HS-5 (cell line): ENCODE results near the gene LPIN2.
"Not testable (repeated sequence)": the region's sequence is repeated elsewhere in the genome, so short reads cannot be mapped to it uniquely, and the experiment has no call there.

Experiments used
- DNase-seq: peaks from one replicate; pipeline ENCODE4 v3.0.0-alpha.2; 2012; ENCODE audit warnings: low read depth

LPIN2 gene

DNA sequence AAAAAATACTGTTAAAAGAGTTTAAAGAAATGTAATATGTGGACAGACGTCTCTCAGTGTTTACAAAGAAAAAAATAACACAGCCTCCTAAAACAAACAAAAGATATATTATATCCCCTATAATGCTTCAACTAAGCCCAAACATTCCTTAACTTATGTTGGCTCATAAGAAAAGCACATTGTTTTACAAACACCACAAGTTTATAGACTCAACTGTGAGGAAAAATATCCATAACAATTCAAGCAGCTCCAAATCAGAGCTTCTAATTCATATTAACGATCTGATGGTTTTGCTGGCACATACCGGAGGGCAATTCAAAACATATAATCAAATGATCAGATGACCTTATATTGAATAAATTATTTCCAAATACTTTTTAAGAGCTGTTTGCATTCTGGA is 5.5 kb downstream of the LPIN2 start:
- no peak for DNase-seq

DNA sequence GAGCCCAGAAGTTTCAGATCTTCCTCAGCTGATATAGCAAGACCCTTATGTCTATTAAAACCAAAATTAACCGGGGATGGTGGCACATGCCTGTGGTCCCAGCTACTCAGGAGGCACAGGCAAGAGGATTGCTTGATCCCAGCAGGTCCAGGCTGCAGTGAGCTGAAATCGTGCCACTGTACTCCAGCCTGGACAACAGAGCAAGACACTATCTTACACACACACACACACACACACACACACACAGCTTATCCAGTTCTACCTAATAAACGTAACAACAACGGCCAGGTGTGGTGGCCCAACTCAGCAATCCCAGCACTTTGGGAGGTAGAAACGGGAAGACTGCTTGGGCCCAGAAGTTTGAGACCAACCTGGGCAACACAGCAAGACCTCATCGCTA is 7.5 kb downstream of the LPIN2 start:
- no peak for DNase-seq

GRCh38 chr18:3003766-3004165 is 9.2 kb downstream of the LPIN2 start:
- not testable (repeated sequence) for DNase-seq

DNA sequence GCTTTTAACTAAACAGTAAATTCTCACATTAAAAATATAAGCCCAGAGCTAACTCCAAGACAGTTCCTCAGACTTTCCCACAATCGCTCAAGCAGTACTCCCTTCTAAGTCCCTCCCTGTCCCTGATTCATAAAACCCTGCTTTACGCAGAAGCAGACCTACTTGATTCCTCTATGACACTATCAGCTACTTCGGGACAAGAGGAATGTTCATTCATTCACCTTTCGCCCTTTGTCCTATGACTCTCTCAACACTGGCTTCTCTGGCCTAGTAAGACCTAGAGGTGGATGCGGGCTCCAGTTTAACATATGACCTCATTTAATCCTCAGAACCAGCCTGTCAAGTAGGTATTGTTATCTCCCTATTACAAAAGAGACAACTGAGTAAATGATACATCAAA is 10.2 kb downstream of the LPIN2 start:
- DNase-seq: no peak

- no peak for DNase-seq
These were observed 14.3 kb downstream of the LPIN2 start for GRCh38 chr18:2998644-2999043.

DNA sequence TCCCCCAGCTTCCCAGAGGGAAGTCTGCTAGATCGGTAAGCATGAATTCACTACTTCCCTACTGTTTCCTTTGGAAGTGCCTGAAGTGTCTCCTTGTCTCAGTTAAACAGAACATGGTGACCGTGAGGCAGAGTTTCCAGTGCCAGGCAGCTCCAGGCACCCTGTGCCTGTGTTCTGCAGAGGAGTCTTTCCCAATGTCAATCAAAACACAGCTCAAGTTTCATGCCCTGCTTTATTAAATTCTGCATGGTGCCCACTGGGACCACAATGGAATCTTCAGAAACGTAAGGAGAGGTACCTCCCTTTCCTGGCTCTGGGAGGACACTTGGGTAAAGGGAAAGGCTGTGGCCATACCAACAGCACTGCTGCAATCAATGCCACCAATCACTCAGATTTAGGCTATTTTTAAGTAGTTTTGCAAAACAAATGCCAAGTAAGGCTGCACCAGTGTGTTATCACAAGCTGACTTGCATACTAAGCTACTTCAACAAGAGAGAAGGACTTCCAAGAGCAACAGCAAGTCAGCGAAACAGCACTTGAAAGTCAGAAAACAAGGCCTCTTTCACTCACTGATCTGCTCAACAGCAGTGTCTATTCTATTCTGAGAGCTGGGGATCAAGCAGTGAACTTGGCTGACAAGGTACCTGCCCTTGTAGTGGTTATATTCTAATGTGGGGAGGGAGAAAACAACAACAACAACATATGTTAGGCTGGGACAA is 14.9 kb downstream of the LPIN2 start:
- no peak for DNase-seq

- DNase-seq: no peak
These were observed 15.5 kb downstream of the LPIN2 start for GRCh38 chr18:2997429-2997828.

DNA sequence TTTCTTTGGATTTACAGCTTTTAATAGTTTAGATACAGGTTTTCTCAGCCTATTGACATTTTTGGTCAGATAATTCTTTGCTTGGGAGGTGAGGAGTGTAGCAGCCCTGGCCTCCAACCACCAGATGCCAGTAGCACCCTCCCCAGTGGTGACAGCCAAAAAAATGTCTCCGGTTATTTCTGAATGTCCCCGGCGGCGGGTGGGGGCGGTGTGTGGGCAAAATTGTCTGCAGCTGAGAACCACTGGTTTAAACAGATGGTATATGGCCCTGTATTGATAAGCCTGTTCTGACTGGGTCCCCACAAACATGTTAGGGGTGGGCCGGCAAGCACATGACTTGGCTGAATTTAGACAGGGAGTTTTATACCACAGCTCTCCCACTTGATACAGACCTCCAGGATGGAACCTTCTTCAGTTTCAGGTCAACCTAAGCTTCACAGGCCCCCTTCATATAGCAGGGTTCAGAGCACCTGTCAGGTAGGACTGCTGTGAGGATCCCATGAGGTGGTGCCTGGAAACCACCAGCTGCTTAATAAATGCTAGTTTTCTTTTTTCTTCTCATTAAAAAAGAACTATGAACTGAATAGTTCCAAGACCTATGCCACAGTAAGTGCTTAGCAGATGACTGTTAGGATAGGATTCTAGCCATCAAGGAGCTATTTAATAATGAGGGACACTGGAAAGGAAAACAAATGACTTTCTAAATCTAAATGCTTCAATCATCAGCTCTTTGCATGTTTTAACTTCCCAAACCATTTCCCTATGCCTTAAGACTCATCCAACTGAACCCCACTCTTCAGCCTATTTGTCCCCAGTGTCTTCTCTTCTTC is 18.1 kb downstream of the LPIN2 start:
- DNase-seq: no peak

DNA sequence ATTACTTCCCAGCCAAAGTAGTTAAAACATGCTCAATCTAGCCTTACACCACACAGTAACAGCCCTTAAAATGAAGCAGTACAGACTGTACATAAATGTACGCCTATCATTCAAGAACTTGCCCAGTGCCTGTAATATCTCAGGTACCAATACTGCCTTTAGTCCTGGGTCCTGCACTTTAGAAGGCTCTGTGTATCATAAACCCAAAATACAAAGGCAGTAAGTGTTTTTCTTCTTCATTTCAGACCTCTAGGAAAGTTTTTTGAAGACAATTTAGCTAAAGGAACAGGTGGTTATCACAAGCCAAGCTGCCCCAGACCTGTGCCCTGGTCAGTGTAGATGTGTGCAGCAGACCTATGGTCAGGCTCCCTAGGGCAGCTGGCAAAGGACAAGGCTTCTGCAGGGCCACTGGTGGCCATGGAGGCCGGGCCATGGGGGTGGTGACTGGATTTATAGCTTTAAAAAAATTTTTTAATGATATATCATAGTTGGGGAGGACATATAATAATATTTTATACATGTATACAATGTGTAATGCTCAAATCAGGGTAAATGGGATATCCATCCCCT is 18.8 kb downstream of the LPIN2 start:
- DNase-seq: no peak

- DNase-seq: no peak
These were observed 19.7 kb downstream of the LPIN2 start for GRCh38 chr18:2992995-2993877.

- DNase-seq: no peak
These were observed 21.8 kb downstream of the LPIN2 start for GRCh38 chr18:2990956-2991640.

- peak; percentile 86 for DNase-seq
These were observed 24.8 kb downstream of the LPIN2 start for GRCh38 chr18:2987876-2988790.

GRCh38 chr18:2986150-2986865 is 26.6 kb downstream of the LPIN2 start:
- no peak for DNase-seq

DNA sequence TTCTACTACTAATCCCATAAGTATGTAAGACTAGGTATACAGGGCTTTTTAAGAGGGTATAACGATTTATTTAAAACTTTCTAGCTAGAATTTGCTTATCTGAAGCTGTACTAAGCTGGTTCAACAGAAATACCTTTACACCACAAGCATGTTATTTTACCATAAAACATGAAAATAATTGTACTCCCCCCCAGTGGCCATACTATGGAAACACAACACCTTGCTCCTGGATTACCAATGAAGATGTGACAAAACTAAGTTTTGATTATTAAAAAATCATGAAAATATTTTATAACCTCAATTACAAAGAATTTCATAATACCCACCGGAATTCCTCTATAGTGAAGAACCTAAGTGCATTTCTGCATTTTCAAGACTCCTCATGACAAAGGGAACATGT is 27.3 kb downstream of the LPIN2 start:
- DNase-seq: no peak

GRCh38 chr18:2984703-2985261 is 28.2 kb downstream of the LPIN2 start:
- no peak for DNase-seq

DNA sequence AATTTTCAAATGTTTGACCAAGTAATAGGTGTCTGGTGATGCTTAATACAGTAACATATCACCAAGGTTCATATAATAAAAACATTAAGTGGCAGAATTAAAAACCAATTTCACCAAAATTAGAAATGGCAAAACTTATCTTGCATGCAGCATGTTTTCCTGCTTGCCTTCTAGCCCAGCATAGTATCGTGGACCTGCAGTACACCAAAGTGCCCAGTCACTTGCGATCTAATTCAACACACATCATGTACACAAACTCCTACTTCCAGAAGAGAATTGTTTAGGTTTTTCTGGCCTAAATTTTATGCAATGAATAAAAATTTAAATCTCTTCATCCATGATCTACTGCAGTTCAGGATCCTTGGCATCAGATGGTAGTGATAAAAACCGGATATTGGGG is 28.9 kb downstream of the LPIN2 start:
- DNase-seq: no peak

GRCh38 chr18:2983296-2983695 is 29.6 kb downstream of the LPIN2 start:
- no peak for DNase-seq

- DNase-seq: no peak
These were observed 30.3 kb downstream of the LPIN2 start for GRCh38 chr18:2982452-2983269.

GRCh38 chr18:2982022-2982421 is 30.9 kb downstream of the LPIN2 start:
- no peak for DNase-seq
